HepG2 (cell line): Measurements from ENCODE around the gene KRTAP5-8. TPM values are rescaled to one million over a fixed set of nuclear protein-coding genes. Genes with fewer than 3 reads are reported as not detected.

Source experiments
- ATAC-seq: fragments of 200-7000 bp; cut with Tn5 transposase; 3 replicates; pipeline ENCODE4 v1.9.1; 2020; ENCODE audit warnings: mild to moderate bottlenecking, moderate library complexity
- BruUV-seq: library from RNA; stranded (reverse); fragments of 400-500 nt; replicated peaks from 2 replicates; lab custom pipeline; 2021; lab: Mats Ljungman, UMichigan
- CTCF ChIA-PET: fragments of 300-600 bp; formaldehyde crosslinking; extraction: SDS; loops from one replicate; lab custom pipeline; 2021; ENCODE audit warnings: low total read pairs, inconsistent platforms, low intra/inter-chr PET ratio; lab: Yijun Ruan, JAX
- POLR2A ChIA-PET: fragments of 350-600 bp; sonication (Branson Sonifier 250); formaldehyde crosslinking; loops from one replicate; lab custom pipeline; 2020; ENCODE audit warnings: antibody characterized with exemption, inconsistent platforms; lab: Yijun Ruan, JAX
- DNase-seq: peaks from one replicate; pipeline ENCODE4 v3.0.0-alpha.2; 2015; ENCODE audit warnings: low spot score
- FAIRE-seq: peaks from 3 replicates; lab custom pipeline; 2011; peaks lifted over from hg19 to GRCh38; lab: Jason Lieb, UNC
- H2AFZ ChIP-seq: one replicate; pipeline ENCODE4 v1.6.1; 2011; ENCODE audit warnings: low read length, inconsistent platforms
- H3K27ac ChIP-seq: fragments of 300-600 bp; 3 replicates; pipeline ENCODE4 v1.8.0; 2011; ENCODE audit warnings: mixed run types, mild to moderate bottlenecking, mixed read lengths, low read length, inconsistent platforms; ENCODE audit not compliant: insufficient read depth; ENCODE audit errors: extremely low read length
- H3K27me3 ChIP-seq, 2 experiments: fragments of 200-600 bp in 1 of 2; 2 replicates in 1 of 2; 3 replicates in 1 of 2; pipeline versions ENCODE4 v1.6.0 to v1.8.0; 2011; ENCODE audit warnings: low read length in 2 of 2, mild to moderate bottlenecking in 2 of 2, moderate library complexity in 2 of 2, inconsistent platforms in 1 of 2; ENCODE audit not compliant: insufficient read depth in 2 of 2, control insufficient read depth in 1 of 2
- H3K36me3 ChIP-seq, 2 experiments: fragments of 200-600 bp in 1 of 2; replicated peaks in 1 of 2; 2 replicates in 1 of 2; 3 replicates in 1 of 2; pipeline versions ENCODE4 v1.5.1 to v1.8.0; 2011; ENCODE audit warnings: low read length in 2 of 2, inconsistent platforms in 1 of 2; ENCODE audit not compliant: insufficient read depth in 2 of 2, control insufficient read depth in 1 of 2
- H3K4me1 ChIP-seq: 2 replicates; pipeline ENCODE4 v1.5.1; 2012; ENCODE audit warnings: low read length, inconsistent platforms; ENCODE audit not compliant: insufficient read depth
- H3K4me2 ChIP-seq: 2 replicates; pipeline ENCODE4 v1.6.0; 2011; ENCODE audit warnings: low read depth, low read length, inconsistent platforms
- H3K4me3 ChIP-seq, 3 experiments: fragments of 200-600 bp in 1 of 3; sonication (generic), shearing (Covaris generic) in 1 of 3; replicated peaks in 1 of 3; 2 replicates each; pipeline ENCODE4 v1.5.1; 2011 to 2016; ENCODE audit warnings: low read length in 3 of 3, inconsistent platforms in 2 of 3, low read depth in 2 of 3, mild to moderate bottlenecking in 2 of 3, control low read depth in 1 of 3, mixed read lengths in 1 of 3; ENCODE audit not compliant: insufficient read depth in 1 of 3
- H3K79me2 ChIP-seq: one replicate; pipeline ENCODE4 v1.6.1; 2011; ENCODE audit warnings: low read length, inconsistent platforms; ENCODE audit not compliant: insufficient read depth
- H3K9ac ChIP-seq: 2 replicates; pipeline ENCODE4 v1.6.0; 2011; ENCODE audit warnings: mild to moderate bottlenecking, low read depth, low read length, inconsistent platforms; ENCODE audit not compliant: insufficient read depth
- H3K9me3 ChIP-seq: 2 replicates; pipeline ENCODE4 v1.5.1; 2012; ENCODE audit warnings: mild to moderate bottlenecking, low read length
- H4K20me1 ChIP-seq: 2 replicates; pipeline ENCODE4 v1.6.0; 2011; ENCODE audit warnings: inconsistent platforms, mild to moderate bottlenecking, low read length, moderate library complexity; ENCODE audit not compliant: insufficient read depth
- ARID3A ChIP-seq: IDR thresholded peaks from 2 replicates; pipeline ENCODE4 v1.6.1; 2012; ENCODE audit warnings: low read depth, low read length, improper control_type of control experiment
- ELF1 ChIP-seq: sonication (generic); formaldehyde crosslinking; IDR thresholded peaks from 2 replicates; pipeline ENCODE4 v1.4.0; 2020; ENCODE audit warnings: missing genetic modification reagents
- FOXM1 ChIP-seq: sonication (generic); formaldehyde crosslinking; IDR thresholded peaks from 2 replicates; pipeline ENCODE4 v1.5.0; 2020; ENCODE audit warnings: missing genetic modification reagents
- HMGA1 ChIP-seq: sonication (generic); formaldehyde crosslinking; conservative IDR thresholded peaks from 2 replicates; pipeline ENCODE4 v1.4.0; 2020; ENCODE audit warnings: missing genetic modification reagents
- IKZF5 ChIP-seq: IDR thresholded peaks from 2 replicates; pipeline ENCODE4 v1.6.1; 2018; ENCODE audit warnings: missing genetic modification reagents, mild to moderate bottlenecking, missing compliant biosample characterization
- NFE2L1 ChIP-seq: sonication (generic); formaldehyde crosslinking; IDR thresholded peaks from 2 replicates; pipeline ENCODE4 v1.4.0; 2020; ENCODE audit warnings: missing genetic modification reagents, mild to moderate bottlenecking, borderline replicate concordance
- NFE2L2 ChIP-seq: fragments of 150-350 bp; IDR thresholded peaks from 2 replicates; pipeline ENCODE4 v1.6.1; 2014; ENCODE audit warnings: low read length
- RXRB ChIP-seq: IDR thresholded peaks from 2 replicates; pipeline ENCODE4 v1.6.1; 2016; ENCODE audit warnings: borderline replicate concordance, missing genetic modification reagents, missing compliant biosample characterization
- ZBTB38 ChIP-seq: sonication (generic); formaldehyde crosslinking; IDR thresholded peaks from 2 replicates; pipeline ENCODE4 v1.5.1; 2020; ENCODE audit warnings: mild to moderate bottlenecking, missing genetic modification reagents
- ZNF232 ChIP-seq: sonication (generic); formaldehyde crosslinking; IDR thresholded peaks from 2 replicates; pipeline ENCODE4 v1.4.0; 2020; ENCODE audit warnings: missing genetic modification reagents, borderline replicate concordance
- ZNF253 ChIP-seq: sonication (generic); formaldehyde crosslinking; IDR thresholded peaks from 2 replicates; pipeline ENCODE4 v1.8.0; 2022; ENCODE audit warnings: mild to moderate bottlenecking, missing genetic modification reagents, borderline replicate concordance
- ZNF543 ChIP-seq: sonication (generic); formaldehyde crosslinking; IDR thresholded peaks from 2 replicates; pipeline ENCODE4 v1.4.0; 2020; ENCODE audit warnings: mild to moderate bottlenecking, missing genetic modification reagents
- ZNF562 ChIP-seq: sonication (generic); formaldehyde crosslinking; IDR thresholded peaks from 2 replicates; pipeline ENCODE4 v1.8.0; 2022; ENCODE audit warnings: missing genetic modification reagents, borderline replicate concordance
- ZNF713 ChIP-seq: sonication (generic); formaldehyde crosslinking; IDR thresholded peaks from 2 replicates; pipeline ENCODE4 v1.4.0; 2020; ENCODE audit warnings: mild to moderate bottlenecking, missing genetic modification reagents
- ZNF75D ChIP-seq: sonication (generic); formaldehyde crosslinking; IDR thresholded peaks from 2 replicates; pipeline ENCODE4 v1.8.1; 2023; ENCODE audit warnings: missing genetic modification reagents, mild to moderate bottlenecking, borderline replicate concordance
- WGBS: methylation state at CpG from one replicate; pipeline ENCODE4 v1.1.6; 2017; ENCODE audit warnings: low lambda C conversion rate; 5-methylcytosine and 5-hydroxymethylcytosine counted together
- in situ Hi-C: cut with HindIII; loops from 2 replicates; pipeline ENCODE4 v1.10.0; 2017; ENCODE audit warnings: low pct_unique_long_range_greater_than_20kb; ENCODE audit not compliant: extremely low pct_ligation_motif_present
- intact Hi-C: fragments of 100-400 bp; cut with micrococcal nuclease; formaldehyde crosslinking; loops from one replicate; pipeline ENCODE4 v1.10.0; 2022; ENCODE audit not compliant: unreplicated experiment
- polyA plus RNA-seq, 8 experiments: library from polyadenylated mRNA; depleted of rRNA in 3 of 8; stranded (reverse) in 7 of 8; unstranded in 1 of 8; fragments of >200 nt; fragmentation: Illumina TruSeq in 4 of 8; extraction: Trizol in 4 of 8; gene quantifications; 2 replicates each; pipeline versions ENCODE4 v1.2.1 to v1.2.3, GENCODE V29; 2011 to 2016; ENCODE audit warnings: low read depth in 4 of 8, missing spikeins in 1 of 8, mixed read lengths in 1 of 8; ENCODE audit not compliant: insufficient read depth in 1 of 8
- total RNA-seq, 5 experiments: library from RNA; depleted of rRNA; stranded (reverse); fragments of >200 nt; fragmentation: Illumina TruSeq; extraction: Trizol; gene quantifications; 2 replicates each; pipeline ENCODE4 v1.2.3, GENCODE V29; 2016; ENCODE audit warnings: low read depth in 1 of 5

Gene KRTAP5-8
- total and polyA plus RNA-seq, 2 of the 13 experiments (the other 11 are each of a cell fraction or from before 2014, with no cell fraction given), result 0.20 TPM; not detected in 1

- FAIRE-seq, result no peak
Observed at GRCh38 chr11:71537537-71537936, 288 bp upstream of the KRTAP5-8 start.

GRCh38 chr11:71538666-71538990 lies 803 bp downstream of the KRTAP5-8 start:
- Histone ChIP-seq H4K20me1 (no peaks in the 10 kb centered on the region), H3K4me2 (no peak overlapping the region), H3K9me3 (no peaks in the 10 kb centered on the region), H3K4me3 (no peak overlapping the region), H3K36me3 (no peaks in the 10 kb centered on the region), H3K9ac (no peak overlapping the region), H3K4me1 (peaks cover 95% of the 10 kb centered on the region), H2AFZ (no peak overlapping the region), H3K27me3 (no peaks in the 10 kb centered on the region), H3K27ac (no peak overlapping the region), H3K79me2 (no peaks in the 10 kb centered on the region)
- WGBS, result 93% methylated on average over 4 of the region's 4 CpGs
- DNase-seq (no peak), ATAC-seq (peak; percentile 67), FAIRE-seq (no peak)
- intact Hi-C loops, result no loop called here
- ChIA-PET CTCF (no interaction called here), POLR2A (no interaction called here)
- in situ Hi-C loops, result no loop called here
- BruUV-seq, result no TSS peak
- TF ChIP-seq ELF1 (CRISPR knock-in tag), result no peak
- TF ChIP-seq HMGA1 (CRISPR knock-in tag), result no peak
- TF ChIP-seq NFE2L2, result no peak
- TF ChIP-seq ZNF543 (CRISPR knock-in tag), result no peak
- no peak for TF ChIP-seq ARID3A
- TF ChIP-seq ZNF232 (CRISPR knock-in tag), result no peak
- TF ChIP-seq ZNF253 (CRISPR knock-in tag), result no peak
- TF ChIP-seq RXRB (CRISPR knock-in tag), result no peak
- no peak for TF ChIP-seq IKZF5 (CRISPR knock-in tag)
- TF ChIP-seq ZNF75D (CRISPR knock-in tag), result no peak
- TF ChIP-seq FOXM1 (CRISPR knock-in tag), result no peak
- TF ChIP-seq ZNF562 (CRISPR knock-in tag), result no peak
- TF ChIP-seq NFE2L1, result no peak

More at GRCh38 chr11:71537537-71537936, 288 bp upstream of the KRTAP5-8 start:
- ChIA-PET CTCF (no interaction called here), POLR2A (no interaction called here)
- H3K9me3 ChIP-seq, result no peaks in the 10 kb centered on the region
- ATAC-seq, result no peak
- no peak for DNase-seq
- no peaks in the 10 kb centered on the region for H3K36me3 ChIP-seq
- H4K20me1 ChIP-seq, result no peaks in the 10 kb centered on the region
- WGBS, result 83% methylated on average over 9 of the region's 9 CpGs
- H3K79me2 ChIP-seq, result no peaks in the 10 kb centered on the region
- H3K4me1 ChIP-seq, result peaks cover 96% of the 10 kb centered on the region
- no peak overlapping the region for H3K27ac ChIP-seq
- H2AFZ ChIP-seq, result no peak overlapping the region
- no peak overlapping the region for H3K9ac ChIP-seq
- in situ Hi-C loops, result no loop called here
- intact Hi-C loops, result no loop called here
- no peaks in the 10 kb centered on the region for H3K27me3 ChIP-seq
- no TSS peak for BruUV-seq
- H3K4me3 ChIP-seq, result no peak overlapping the region
- no peak for TF ChIP-seq ZNF713 (CRISPR knock-in tag)
- peak; percentile 32; the same call in 1 of the 2 replicates for TF ChIP-seq ZBTB38
- no peak overlapping the region; the same call in 1 of the 2 replicates for H3K4me2 ChIP-seq
